Measurements from ENCODE around the gene TULP4. TPM values are rescaled to one million over a fixed set of nuclear protein-coding genes. Genes with fewer than 3 reads are reported as not detected.

The TULP4 gene
- total RNA-seq, 1 donor from 2014 or later = 100 TPM

GRCh38 chr6:158405933-158406332, 93.7 kb downstream of the TULP4 start:
- TF ChIP-seq CTCF (IDR thresholded peaks at IDR 0.05) = no peak
- no peaks in the 10 kb centered on the region for H3K27me3 Mint-ChIP-seq (ENCODE audit: unreplicated experiment)
- H3K4me3 Mint-ChIP-seq (ENCODE audit: unreplicated experiment) = no peak overlapping the region
- H3K36me3 Mint-ChIP-seq (ENCODE audit: unreplicated experiment) = peaks cover 10% of the 10 kb centered on the region
- H3K9me3 Mint-ChIP-seq (ENCODE audit: unreplicated experiment) = no peaks in the 10 kb centered on the region
- no peak for DNase-seq (ENCODE audit: extremely low spot score, unreplicated experiment)
- no peak overlapping the region for H3K27ac Mint-ChIP-seq (ENCODE audit: unreplicated experiment)
- peaks cover 44% of the 10 kb centered on the region for H3K4me1 Mint-ChIP-seq (ENCODE audit: unreplicated experiment)

GRCh38 chr6:158406736-158407135, 94.5 kb downstream of the TULP4 start:
- TF ChIP-seq CTCF (IDR thresholded peaks at IDR 0.05) = no peak

GRCh38 chr6:158408013-158408412, 95.7 kb downstream of the TULP4 start:
- Mint-ChIP-seq H3K36me3 (ENCODE audit: unreplicated experiment) (peaks cover 13% of the 10 kb centered on the region), H3K4me1 (ENCODE audit: unreplicated experiment) (peaks cover 38% of the 10 kb centered on the region), H3K27ac (ENCODE audit: unreplicated experiment) (no peak overlapping the region), H3K9me3 (ENCODE audit: unreplicated experiment) (no peaks in the 10 kb centered on the region), H3K4me3 (ENCODE audit: unreplicated experiment) (no peak overlapping the region), H3K27me3 (ENCODE audit: unreplicated experiment) (no peaks in the 10 kb centered on the region)
- TF ChIP-seq CTCF (IDR thresholded peaks at IDR 0.05) = no peak
- DNase-seq (ENCODE audit: extremely low spot score, unreplicated experiment) = no peak

More at GRCh38 chr6:158406736-158407135, 94.5 kb downstream of the TULP4 start:
- no peak overlapping the region for H3K4me3 Mint-ChIP-seq (ENCODE audit: unreplicated experiment)
- no peak overlapping the region for H3K27ac Mint-ChIP-seq (ENCODE audit: unreplicated experiment)
- peaks cover 10% of the 10 kb centered on the region for H3K36me3 Mint-ChIP-seq (ENCODE audit: unreplicated experiment)
- H3K27me3 Mint-ChIP-seq (ENCODE audit: unreplicated experiment) = no peaks in the 10 kb centered on the region
- no peaks in the 10 kb centered on the region for H3K9me3 Mint-ChIP-seq (ENCODE audit: unreplicated experiment)
- no peak for DNase-seq (ENCODE audit: extremely low spot score, unreplicated experiment)
- peaks cover 40% of the 10 kb centered on the region for H3K4me1 Mint-ChIP-seq (ENCODE audit: unreplicated experiment)

GRCh38 chr6:158408552-158409130, 96.4 kb downstream of the TULP4 start:
- no peak for TF ChIP-seq CTCF (IDR thresholded peaks at IDR 0.05)
- H3K9me3 Mint-ChIP-seq (ENCODE audit: unreplicated experiment) = no peaks in the 10 kb centered on the region
- no peak for DNase-seq (ENCODE audit: extremely low spot score, unreplicated experiment)
- H3K36me3 Mint-ChIP-seq (ENCODE audit: unreplicated experiment) = peaks cover 14% of the 10 kb centered on the region
- H3K27me3 Mint-ChIP-seq (ENCODE audit: unreplicated experiment) = no peaks in the 10 kb centered on the region
- H3K4me3 Mint-ChIP-seq (ENCODE audit: unreplicated experiment) = no peak overlapping the region
- peaks cover 38% of the 10 kb centered on the region for H3K4me1 Mint-ChIP-seq (ENCODE audit: unreplicated experiment)
- no peak overlapping the region for H3K27ac Mint-ChIP-seq (ENCODE audit: unreplicated experiment)

GRCh38 chr6:158409451-158409850, 97.2 kb downstream of the TULP4 start:
- TF ChIP-seq CTCF (IDR thresholded peaks at IDR 0.05) = no peak
- Mint-ChIP-seq H3K27me3 (ENCODE audit: unreplicated experiment) (no peaks in the 10 kb centered on the region), H3K9me3 (ENCODE audit: unreplicated experiment) (no peaks in the 10 kb centered on the region), H3K27ac (ENCODE audit: unreplicated experiment) (no peak overlapping the region), H3K4me1 (ENCODE audit: unreplicated experiment) (peaks cover 38% of the 10 kb centered on the region), H3K4me3 (ENCODE audit: unreplicated experiment) (no peak overlapping the region), H3K36me3 (ENCODE audit: unreplicated experiment) (peaks cover 14% of the 10 kb centered on the region)
- no peak for DNase-seq (ENCODE audit: extremely low spot score, unreplicated experiment)

Data from osteocyte (in vitro differentiated cells).